ENCODE measurements around the gene KRTAP10-1. TPM values are rescaled to one million over a fixed set of nuclear protein-coding genes. Genes with fewer than 3 reads are reported as not detected.

KRTAP10-1 gene
- total RNA-seq, 1 donor from 2014 or later, result not detected

GRCh38 chr21:44548922-44549321 lies 8.9 kb upstream of the KRTAP10-1 start:
- DNase-seq (ENCODE audit: low spot score), result peak; percentile 20

- DNase-seq (ENCODE audit: low spot score), result no peak
Observed at GRCh38 chr21:44548381-44548780, 8.4 kb upstream of the KRTAP10-1 start.

GRCh38 chr21:44547656-44548331 lies 7.8 kb upstream of the KRTAP10-1 start:
- DNase-seq (ENCODE audit: low spot score), result no peak

GRCh38 chr21:44544566-44544965 lies 4.6 kb upstream of the KRTAP10-1 start:
- DNase-seq (ENCODE audit: low spot score), result no peak

- no peak for DNase-seq (ENCODE audit: low spot score)
Observed at GRCh38 chr21:44542716-44543115, 2.7 kb upstream of the KRTAP10-1 start.

- DNase-seq (ENCODE audit: low spot score), result no peak
Observed at GRCh38 chr21:44540741-44541288, 820 bp upstream of the KRTAP10-1 start.

GRCh38 chr21:44539046-44539445 lies 949 bp downstream of the KRTAP10-1 start:
- DNase-seq (ENCODE audit: low spot score), result no peak

- no peak for DNase-seq (ENCODE audit: low spot score)
Observed at GRCh38 chr21:44537930-44538911, 1.8 kb downstream of the KRTAP10-1 start.

GRCh38 chr21:44535963-44536362 lies 4.0 kb downstream of the KRTAP10-1 start:
- no peak for DNase-seq (ENCODE audit: low spot score)

- no peak for DNase-seq (ENCODE audit: low spot score)
Observed at GRCh38 chr21:44534688-44535087, 5.3 kb downstream of the KRTAP10-1 start.

- no peak for DNase-seq (ENCODE audit: low spot score)
Observed at GRCh38 chr21:44533891-44534627, 5.9 kb downstream of the KRTAP10-1 start.

GRCh38 chr21:44533121-44533890 lies 6.7 kb downstream of the KRTAP10-1 start:
- no peak for DNase-seq (ENCODE audit: low spot score)

- no peak for DNase-seq (ENCODE audit: low spot score)
Observed at GRCh38 chr21:44532712-44533111, 7.3 kb downstream of the KRTAP10-1 start.

- no peak for DNase-seq (ENCODE audit: low spot score)
Observed at GRCh38 chr21:44531606-44532564, 8.1 kb downstream of the KRTAP10-1 start.

- DNase-seq (ENCODE audit: low spot score), result no peak
Observed at GRCh38 chr21:44530903-44531605, 8.9 kb downstream of the KRTAP10-1 start.

- DNase-seq (ENCODE audit: low spot score), result no peak
Observed at GRCh38 chr21:44530221-44530902, 9.6 kb downstream of the KRTAP10-1 start.

- DNase-seq (ENCODE audit: low spot score), result no peak
Observed at GRCh38 chr21:44529503-44530125, 10.4 kb downstream of the KRTAP10-1 start.

GRCh38 chr21:44529011-44529421 lies 11.0 kb downstream of the KRTAP10-1 start:
- no peak for DNase-seq (ENCODE audit: low spot score)

Measured in umbilical cord (tissue), 2 donors.